ENCODE results near the gene PSMB10. TPM values are rescaled to one million over a fixed set of nuclear protein-coding genes. Genes with fewer than 3 reads are reported as not detected.
"Not testable (repeated sequence)": the region's sequence is repeated elsewhere in the genome, so short reads cannot be mapped to it uniquely, and the experiment has no call there.

Gene PSMB10
- total RNA-seq, 1 donor from 2014 or later: 30.1 TPM

- TF ChIP-seq CTCF (IDR thresholded peaks at IDR 0.05): no peak
Measured at GRCh38 chr16:67977005-67977404, 40.4 kb upstream of the PSMB10 start.

GRCh38 chr16:67976205-67976604 is 39.6 kb upstream of the PSMB10 start:
- no peaks in the 10 kb centered on the region for H3K36me3 Mint-ChIP-seq (ENCODE audit: low read depth)
- no peaks in the 10 kb centered on the region for H3K4me1 Mint-ChIP-seq (ENCODE audit: low read depth)
- H3K27me3 Mint-ChIP-seq (ENCODE audit: low read depth): peaks cover 6% of the 10 kb centered on the region
- TF ChIP-seq CTCF (IDR thresholded peaks at IDR 0.05): no peak
- no peak for DNase-seq (ENCODE audit: low spot score)
- H3K4me3 Mint-ChIP-seq (ENCODE audit: unreplicated experiment): no peak overlapping the region
- no peaks in the 10 kb centered on the region for H3K9me3 Mint-ChIP-seq (ENCODE audit: low read depth)
- H3K27ac Mint-ChIP-seq (ENCODE audit: unreplicated experiment): no peak overlapping the region

More at GRCh38 chr16:67977005-67977404, 40.4 kb upstream of the PSMB10 start:
- Mint-ChIP-seq H3K9me3 (ENCODE audit: low read depth) (no peaks in the 10 kb centered on the region), H3K4me3 (ENCODE audit: unreplicated experiment) (no peak overlapping the region), H3K27me3 (ENCODE audit: low read depth) (peaks cover 6% of the 10 kb centered on the region), H3K36me3 (ENCODE audit: low read depth) (no peaks in the 10 kb centered on the region), H3K27ac (ENCODE audit: unreplicated experiment) (no peak overlapping the region), H3K4me1 (ENCODE audit: low read depth) (no peaks in the 10 kb centered on the region)
- peak; percentile 88 for DNase-seq (ENCODE audit: low spot score)

GRCh38 chr16:67975321-67976105 is 38.9 kb upstream of the PSMB10 start:
- Mint-ChIP-seq H3K9me3 (ENCODE audit: low read depth) (no peaks in the 10 kb centered on the region), H3K4me1 (ENCODE audit: low read depth) (no peaks in the 10 kb centered on the region), H3K4me3 (ENCODE audit: unreplicated experiment) (no peak overlapping the region), H3K27me3 (ENCODE audit: low read depth) (peaks cover 6% of the 10 kb centered on the region), H3K27ac (ENCODE audit: unreplicated experiment) (no peak overlapping the region), H3K36me3 (ENCODE audit: low read depth) (no peaks in the 10 kb centered on the region)
- no peak for TF ChIP-seq CTCF (IDR thresholded peaks at IDR 0.05)
- DNase-seq (ENCODE audit: low spot score): no peak

- not testable (repeated sequence) for H3K27me3 Mint-ChIP-seq (ENCODE audit: low read depth); H3K4me3 Mint-ChIP-seq (ENCODE audit: unreplicated experiment); H3K9me3 Mint-ChIP-seq (ENCODE audit: low read depth); H3K36me3 Mint-ChIP-seq (ENCODE audit: low read depth); H3K4me1 Mint-ChIP-seq (ENCODE audit: low read depth); H3K27ac Mint-ChIP-seq (ENCODE audit: unreplicated experiment); DNase-seq (ENCODE audit: low spot score)
Measured at GRCh38 chr16:67972285-67972684, 35.6 kb upstream of the PSMB10 start.

GRCh38 chr16:67971111-67971510 is 34.5 kb upstream of the PSMB10 start:
- H3K4me1 Mint-ChIP-seq (ENCODE audit: low read depth): peaks cover 18% of the 10 kb centered on the region
- H3K27me3 Mint-ChIP-seq (ENCODE audit: low read depth): no peaks in the 10 kb centered on the region
- H3K27ac Mint-ChIP-seq (ENCODE audit: unreplicated experiment): no peak overlapping the region
- no peak for TF ChIP-seq CTCF (IDR thresholded peaks at IDR 0.05)
- no peak for DNase-seq (ENCODE audit: low spot score)
- no peak overlapping the region for H3K4me3 Mint-ChIP-seq (ENCODE audit: unreplicated experiment)
- peaks cover 2% of the 10 kb centered on the region for H3K36me3 Mint-ChIP-seq (ENCODE audit: low read depth)
- H3K9me3 Mint-ChIP-seq (ENCODE audit: low read depth): no peaks in the 10 kb centered on the region

Data from chondrocyte (in vitro differentiated cells).